GM21526 (cell line): ENCODE results near the gene PRF1.
"Not testable (repeated sequence)": the region's sequence is repeated elsewhere in the genome, so short reads cannot be mapped to it uniquely, and the experiment has no call there.

Experiments
- ATAC-seq: cut with Tn5 transposase; IDR thresholded peaks from one replicate; pipeline ENCODE4 v1.9.1; 2021; ENCODE audit warnings: moderate library complexity; ENCODE audit not compliant: unreplicated experiment, low FRiP score

Gene PRF1

GRCh38 chr10:70618663-70619062 lies 16.1 kb upstream of the PRF1 start:
- ATAC-seq: no peak

- ATAC-seq: no peak
Measured at GRCh38 chr10:70617798-70618568, 15.4 kb upstream of the PRF1 start.

GRCh38 chr10:70616761-70617160 lies 14.2 kb upstream of the PRF1 start:
- no peak for ATAC-seq

- no peak for ATAC-seq
Measured at GRCh38 chr10:70615784-70616522, 13.4 kb upstream of the PRF1 start.

GRCh38 chr10:70615211-70615610 lies 12.7 kb upstream of the PRF1 start:
- no peak for ATAC-seq

- ATAC-seq: not testable (repeated sequence)
Measured at GRCh38 chr10:70614364-70614763, 11.8 kb upstream of the PRF1 start.

GRCh38 chr10:70613941-70614340 lies 11.4 kb upstream of the PRF1 start:
- no peak for ATAC-seq

GRCh38 chr10:70607936-70608335 lies 5.4 kb upstream of the PRF1 start:
- no peak for ATAC-seq

GRCh38 chr10:70605161-70605560 lies 2.6 kb upstream of the PRF1 start:
- ATAC-seq: no peak

- ATAC-seq: no peak
Measured at GRCh38 chr10:70604106-70604505, 1.6 kb upstream of the PRF1 start.

- ATAC-seq: no peak
Measured at GRCh38 chr10:70603449-70603801, 884 bp upstream of the PRF1 start.

- ATAC-seq: no peak
Measured at GRCh38 chr10:70601746-70602145, 795 bp downstream of the PRF1 start.

- no peak for ATAC-seq
Measured at GRCh38 chr10:70600512-70601395, 1.8 kb downstream of the PRF1 start.

GRCh38 chr10:70599791-70600190 lies 2.8 kb downstream of the PRF1 start:
- ATAC-seq: no peak

- no peak for ATAC-seq
Measured at GRCh38 chr10:70599319-70599718, 3.2 kb downstream of the PRF1 start.

GRCh38 chr10:70598857-70599295 lies 3.7 kb downstream of the PRF1 start:
- ATAC-seq: no peak

- no peak for ATAC-seq
Measured at GRCh38 chr10:70597856-70598815, 4.4 kb downstream of the PRF1 start.

GRCh38 chr10:70596860-70597809 lies 5.4 kb downstream of the PRF1 start:
- no peak for ATAC-seq
